HG02970 (cell line): ENCODE data around the gene AFG3L2.

ENCODE experiments used
- ATAC-seq: cut with Tn5 transposase; IDR thresholded peaks from one replicate; pipeline ENCODE4 v1.9.1; 2021; ENCODE audit warnings: mild to moderate bottlenecking, moderate library complexity, moderate number of reproducible peaks; ENCODE audit not compliant: unreplicated experiment, low FRiP score

Gene AFG3L2

GRCh38 chr18:12366379-12366778, 10.6 kb downstream of the AFG3L2 start:
- ATAC-seq = no peak

- ATAC-seq = no peak
These were observed 14.4 kb downstream of the AFG3L2 start for GRCh38 chr18:12362473-12363174.

GRCh38 chr18:12361770-12362378, 15.2 kb downstream of the AFG3L2 start:
- ATAC-seq = no peak

GRCh38 chr18:12359515-12359927, 17.5 kb downstream of the AFG3L2 start:
- no peak for ATAC-seq

- no peak for ATAC-seq
These were observed 24.8 kb downstream of the AFG3L2 start for GRCh38 chr18:12352188-12352587.

- ATAC-seq = no peak
These were observed 29.1 kb downstream of the AFG3L2 start for GRCh38 chr18:12347895-12348294.

GRCh38 chr18:12346240-12346565, 30.8 kb downstream of the AFG3L2 start:
- no peak for ATAC-seq

GRCh38 chr18:12345491-12346239, 31.4 kb downstream of the AFG3L2 start:
- ATAC-seq = no peak

GRCh38 chr18:12342661-12343060, 34.4 kb downstream of the AFG3L2 start:
- ATAC-seq = no peak

GRCh38 chr18:12340945-12341660, 35.9 kb downstream of the AFG3L2 start:
- ATAC-seq = no peak

GRCh38 chr18:12338382-12338781, 38.6 kb downstream of the AFG3L2 start:
- no peak for ATAC-seq

GRCh38 chr18:12336887-12337286, 40.1 kb downstream of the AFG3L2 start:
- no peak for ATAC-seq

GRCh38 chr18:12336171-12336613, 40.8 kb downstream of the AFG3L2 start:
- ATAC-seq = no peak

GRCh38 chr18:12335503-12335902, 41.5 kb downstream of the AFG3L2 start:
- ATAC-seq = no peak

GRCh38 chr18:12334863-12335262, 42.2 kb downstream of the AFG3L2 start:
- ATAC-seq = no peak

- ATAC-seq = no peak
These were observed 42.6 kb downstream of the AFG3L2 start for GRCh38 chr18:12334366-12334808.

- ATAC-seq = no peak
These were observed 43.3 kb downstream of the AFG3L2 start for GRCh38 chr18:12333506-12334290.

- no peak for ATAC-seq
These were observed 46.3 kb downstream of the AFG3L2 start for GRCh38 chr18:12330766-12331165.

GRCh38 chr18:12329125-12329698, 47.8 kb downstream of the AFG3L2 start:
- ATAC-seq = no peak
